Measurements from ENCODE around the gene ITGAX.

The ITGAX gene

DNA sequence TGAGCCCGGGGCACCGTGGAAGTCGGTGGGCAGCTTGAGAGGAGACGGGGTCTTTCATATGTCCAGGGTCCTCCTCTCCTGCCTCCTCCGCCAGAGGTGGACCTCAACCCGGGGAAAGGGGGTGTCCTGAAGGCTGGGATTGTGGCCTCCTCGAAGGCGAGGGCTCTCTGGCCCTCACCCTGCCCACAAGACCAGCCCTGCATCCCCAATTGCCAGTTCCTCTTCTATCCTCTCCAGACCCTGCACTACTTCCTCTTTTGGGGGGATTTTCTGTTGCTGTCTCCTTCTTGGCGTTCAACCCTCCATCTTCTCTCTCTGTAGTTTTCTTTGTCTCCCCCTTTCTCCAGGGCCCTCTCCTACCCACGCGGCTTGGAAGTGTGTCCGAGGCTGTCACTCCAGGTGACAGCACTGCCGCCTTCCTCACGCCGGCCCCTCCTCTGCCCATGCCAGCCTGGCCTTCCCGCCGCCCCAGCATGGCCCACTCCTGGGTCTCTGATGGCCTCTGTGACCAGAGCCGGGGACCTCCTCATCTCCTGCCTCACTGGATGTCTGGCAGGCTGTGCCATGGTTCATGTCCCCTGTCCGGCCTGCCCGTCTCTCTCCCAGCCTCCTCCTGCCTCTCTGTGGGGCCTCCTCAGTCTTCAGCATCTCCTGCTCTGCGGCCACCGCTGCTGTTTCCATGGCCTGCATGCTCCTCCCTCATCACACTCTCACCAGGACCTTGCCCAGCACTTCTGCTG lies 2.4 kb upstream of the ITGAX start:
- DNase-seq = no peak
- H3K27me3 ChIP-seq = no peaks in the 10 kb centered on the region

GRCh38 chr16:31355431-31356100 lies 590 bp downstream of the ITGAX start:
- Histone ChIP-seq H3K36me3 (no peaks in the 10 kb centered on the region), H3K9me3 (no peaks in the 10 kb centered on the region; the same call in 1 of the 2 replicates), H3K27me3 (no peaks in the 10 kb centered on the region), H3K4me3 (ENCODE audit: low read depth, low read length) (no peak overlapping the region), H3K4me1 (no peaks in the 10 kb centered on the region)
- TF ChIP-seq, protein P1, sequence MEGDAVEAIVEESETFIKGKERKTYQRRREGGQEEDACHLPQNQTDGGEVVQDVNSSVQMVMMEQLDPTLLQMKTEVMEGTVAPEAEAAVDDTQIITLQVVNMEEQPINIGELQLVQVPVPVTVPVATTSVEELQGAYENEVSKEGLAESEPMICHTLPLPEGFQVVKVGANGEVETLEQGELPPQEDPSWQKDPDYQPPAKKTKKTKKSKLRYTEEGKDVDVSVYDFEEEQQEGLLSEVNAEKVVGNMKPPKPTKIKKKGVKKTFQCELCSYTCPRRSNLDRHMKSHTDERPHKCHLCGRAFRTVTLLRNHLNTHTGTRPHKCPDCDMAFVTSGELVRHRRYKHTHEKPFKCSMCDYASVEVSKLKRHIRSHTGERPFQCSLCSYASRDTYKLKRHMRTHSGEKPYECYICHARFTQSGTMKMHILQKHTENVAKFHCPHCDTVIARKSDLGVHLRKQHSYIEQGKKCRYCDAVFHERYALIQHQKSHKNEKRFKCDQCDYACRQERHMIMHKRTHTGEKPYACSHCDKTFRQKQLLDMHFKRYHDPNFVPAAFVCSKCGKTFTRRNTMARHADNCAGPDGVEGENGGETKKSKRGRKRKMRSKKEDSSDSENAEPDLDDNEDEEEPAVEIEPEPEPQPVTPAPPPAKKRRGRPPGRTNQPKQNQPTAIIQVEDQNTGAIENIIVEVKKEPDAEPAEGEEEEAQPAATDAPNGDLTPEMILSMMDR (IDR thresholded peaks at IDR 0.05; ENCODE audit: low read depth, low read length) = no peak
- no peak for DNase-seq

More for the DNA sequence above, 2.4 kb upstream of the ITGAX start:
- Histone ChIP-seq H3K36me3 (no peaks in the 10 kb centered on the region), H3K9me3 (no peaks in the 10 kb centered on the region; the same call in 1 of the 2 replicates), H3K4me3 (ENCODE audit: low read depth, low read length) (no peak overlapping the region), H3K4me1 (no peaks in the 10 kb centered on the region)
- TF ChIP-seq, protein P1 (IDR thresholded peaks at IDR 0.05; ENCODE audit: low read depth, low read length) = no peak

DNA sequence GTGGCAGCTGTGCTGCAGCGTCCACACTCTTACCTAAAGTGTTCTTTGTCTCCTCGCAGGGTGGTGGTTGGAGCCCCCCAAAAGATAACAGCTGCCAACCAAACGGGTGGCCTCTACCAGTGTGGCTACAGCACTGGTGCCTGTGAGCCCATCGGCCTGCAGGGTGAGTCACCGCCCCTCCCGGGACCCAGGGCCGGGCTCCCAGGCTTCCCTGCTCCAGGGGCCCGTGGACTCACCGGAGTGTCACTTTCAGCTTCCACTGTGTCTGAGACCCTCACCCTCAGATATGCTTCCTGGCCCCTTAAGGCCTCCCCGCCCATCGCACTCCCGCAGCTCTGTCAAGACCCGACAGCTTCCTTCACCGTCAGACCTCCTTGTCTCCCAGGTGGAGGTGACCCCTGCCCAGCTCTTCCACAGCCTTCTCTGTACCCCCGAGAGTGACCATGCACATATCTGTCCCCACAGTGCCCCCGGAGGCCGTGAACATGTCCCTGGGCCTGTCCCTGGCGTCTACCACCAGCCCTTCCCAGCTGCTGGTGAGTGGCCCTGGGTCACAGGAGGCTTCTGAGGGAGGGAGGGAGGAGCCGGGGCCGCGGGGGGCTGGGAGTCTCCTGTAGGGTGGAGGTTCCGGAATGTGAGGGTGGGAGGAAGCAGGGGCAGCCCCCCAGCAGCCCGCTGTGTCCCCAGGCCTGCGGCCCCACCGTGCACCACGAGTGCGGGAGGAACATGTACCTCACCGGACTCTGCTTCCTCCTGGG lies 1.8 kb downstream of the ITGAX start:
- DNase-seq = no peak
- Histone ChIP-seq H3K9me3 (no peaks in the 10 kb centered on the region; the same call in 1 of the 2 replicates), H3K4me1 (no peaks in the 10 kb centered on the region), H3K27me3 (no peaks in the 10 kb centered on the region), H3K36me3 (no peaks in the 10 kb centered on the region), H3K4me3 (ENCODE audit: low read depth, low read length) (no peak overlapping the region)
- TF ChIP-seq, protein P1 (IDR thresholded peaks at IDR 0.05; ENCODE audit: low read depth, low read length) = no peak

DNA sequence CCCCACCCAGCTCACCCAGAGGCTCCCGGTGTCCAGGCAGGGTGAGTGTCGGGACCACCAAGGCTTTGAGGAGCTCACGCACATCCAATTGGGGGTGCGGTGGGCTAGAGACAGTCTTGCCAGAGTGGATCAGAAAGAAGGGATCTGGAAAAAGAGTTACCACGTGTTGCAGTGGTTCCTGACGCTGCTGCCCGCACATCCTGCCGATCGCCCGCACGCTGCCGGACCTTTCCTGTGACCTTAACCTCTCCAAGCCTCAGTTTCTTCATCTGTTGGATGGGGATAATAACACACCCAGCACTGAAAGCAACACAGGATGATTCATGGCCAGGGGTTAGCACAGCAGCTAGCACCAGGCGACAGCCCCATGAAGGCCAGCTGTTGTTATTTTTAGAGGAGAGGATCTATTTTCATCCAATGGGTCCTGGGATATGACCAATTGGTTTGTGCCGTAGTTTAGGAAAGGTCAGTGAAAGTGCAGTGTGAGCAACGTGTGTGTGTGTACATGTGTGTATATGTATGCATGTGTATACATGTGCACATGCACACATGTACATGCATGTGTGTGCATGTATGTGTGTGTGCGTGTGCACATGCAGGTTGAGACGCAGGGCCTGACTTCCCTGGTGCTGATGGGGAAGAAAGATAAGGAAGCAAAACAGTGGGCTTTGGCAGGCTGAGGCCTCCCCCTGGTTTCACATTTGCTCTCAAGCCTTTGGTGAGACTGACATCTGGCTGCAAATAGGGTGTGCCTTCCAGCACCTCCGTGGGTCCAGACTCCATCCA lies 2.5 kb downstream of the ITGAX start:
- TF ChIP-seq, protein P1 (IDR thresholded peaks at IDR 0.05; ENCODE audit: low read depth, low read length) = no peak
- Histone ChIP-seq H3K4me3 (ENCODE audit: low read depth, low read length) (no peak overlapping the region), H3K27me3 (no peaks in the 10 kb centered on the region), H3K4me1 (no peaks in the 10 kb centered on the region), H3K36me3 (no peaks in the 10 kb centered on the region), H3K9me3 (no peaks in the 10 kb centered on the region)
- no peak for DNase-seq

- Histone ChIP-seq H3K4me1 (no peaks in the 10 kb centered on the region), H3K9me3 (no peaks in the 10 kb centered on the region), H3K27me3 (no peaks in the 10 kb centered on the region), H3K36me3 (no peaks in the 10 kb centered on the region), H3K4me3 (ENCODE audit: low read depth, low read length) (no peak overlapping the region)
- TF ChIP-seq, protein P1 (IDR thresholded peaks at IDR 0.05; ENCODE audit: low read depth, low read length) = no peak
- no peak for DNase-seq
Observed at GRCh38 chr16:31360251-31360650, 5.3 kb downstream of the ITGAX start.

Data from BE2C (cell line).